Loucy (cell line): ENCODE data around the gene UBTD1.

Experiments
- EZH2phosphoT487 ChIP-seq: fragments of 200-600 bp; IDR thresholded peaks from 2 replicates; pipeline ENCODE4 v1.6.1; 2018; ENCODE audit warnings: antibody characterized with exemption, mild to moderate bottlenecking, moderate library complexity, borderline replicate concordance
- TF ChIP-seq, protein P1 (sequence below): fragments of 200-600 bp; sonication (generic); conservative IDR thresholded peaks from 2 replicates; pipeline ENCODE4 v1.5.1; 2014; ENCODE audit warnings: mild to moderate bottlenecking, antibody characterized with exemption, low read length

DNA sequence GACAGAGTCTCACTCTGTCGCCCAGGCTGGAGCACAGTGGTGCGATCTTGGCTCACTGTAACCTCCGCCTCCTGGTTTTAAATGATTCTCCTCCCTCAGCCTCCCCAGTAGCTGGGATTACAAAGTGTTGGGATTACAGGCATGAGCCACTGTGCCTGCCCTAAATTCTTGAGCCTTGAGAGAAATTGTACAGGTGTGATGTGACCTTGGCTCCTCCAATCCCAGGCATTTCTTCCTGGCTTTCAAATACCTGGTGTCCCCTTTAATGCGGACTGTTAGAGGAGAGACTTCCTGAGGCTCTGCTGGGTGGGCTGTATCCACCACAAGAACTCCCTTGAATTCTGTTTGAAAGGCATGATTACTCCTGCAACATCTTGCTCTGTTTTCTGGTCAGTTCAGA is 119.6 kb downstream of the UBTD1 start:
- TF ChIP-seq, protein P1, sequence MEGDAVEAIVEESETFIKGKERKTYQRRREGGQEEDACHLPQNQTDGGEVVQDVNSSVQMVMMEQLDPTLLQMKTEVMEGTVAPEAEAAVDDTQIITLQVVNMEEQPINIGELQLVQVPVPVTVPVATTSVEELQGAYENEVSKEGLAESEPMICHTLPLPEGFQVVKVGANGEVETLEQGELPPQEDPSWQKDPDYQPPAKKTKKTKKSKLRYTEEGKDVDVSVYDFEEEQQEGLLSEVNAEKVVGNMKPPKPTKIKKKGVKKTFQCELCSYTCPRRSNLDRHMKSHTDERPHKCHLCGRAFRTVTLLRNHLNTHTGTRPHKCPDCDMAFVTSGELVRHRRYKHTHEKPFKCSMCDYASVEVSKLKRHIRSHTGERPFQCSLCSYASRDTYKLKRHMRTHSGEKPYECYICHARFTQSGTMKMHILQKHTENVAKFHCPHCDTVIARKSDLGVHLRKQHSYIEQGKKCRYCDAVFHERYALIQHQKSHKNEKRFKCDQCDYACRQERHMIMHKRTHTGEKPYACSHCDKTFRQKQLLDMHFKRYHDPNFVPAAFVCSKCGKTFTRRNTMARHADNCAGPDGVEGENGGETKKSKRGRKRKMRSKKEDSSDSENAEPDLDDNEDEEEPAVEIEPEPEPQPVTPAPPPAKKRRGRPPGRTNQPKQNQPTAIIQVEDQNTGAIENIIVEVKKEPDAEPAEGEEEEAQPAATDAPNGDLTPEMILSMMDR: no peak
- no peak for TF ChIP-seq EZH2phosphoT487
